Measurements from ENCODE around the gene OXSM. TPM values are rescaled to one million over a fixed set of nuclear protein-coding genes. Genes with fewer than 3 reads are reported as not detected.

The OXSM gene
- total RNA-seq, 4 donors from 2014 or later = 5.8 to 9.7 (median 7.3) TPM

- TF ChIP-seq CTCF (IDR thresholded peaks at IDR 0.05) (no peak), EP300 (IDR thresholded peaks at IDR 0.05) (no peak), POLR2AphosphoS5 (IDR thresholded peaks at IDR 0.05) (no peak), POLR2A (IDR thresholded peaks at IDR 0.05) (no peak)
- Histone ChIP-seq H3K27ac (no peak overlapping the region), H3K27me3 (no peaks in the 10 kb centered on the region), H3K4me3 (no peak overlapping the region), H3K9me3 (no peaks in the 10 kb centered on the region), H3K4me1 (peaks cover 22% of the 10 kb centered on the region), H3K36me3 (peaks cover 16% of the 10 kb centered on the region)
- DNase-seq (ENCODE audit: low spot score in 2 of 2) = no peak
- 94% methylated on average over 11 of the region's 11 CpGs for WGBS
Measured at GRCh38 chr3:25781145-25781757, 8.6 kb upstream of the OXSM start.

GRCh38 chr3:25781758-25782594 is 7.9 kb upstream of the OXSM start:
- 53% methylated on average over 3 of the region's 3 CpGs for WGBS
- Histone ChIP-seq H3K27ac (no peak overlapping the region), H3K27me3 (no peaks in the 10 kb centered on the region), H3K9me3 (no peaks in the 10 kb centered on the region), H3K4me3 (peak overlapping the region; percentile 80), H3K4me1 (peaks cover 22% of the 10 kb centered on the region), H3K36me3 (peaks cover 9% of the 10 kb centered on the region)
- DNase-seq (ENCODE audit: low spot score in 2 of 2) = no peak
- TF ChIP-seq CTCF (IDR thresholded peaks at IDR 0.05) (no peak), POLR2A (IDR thresholded peaks at IDR 0.05) (no peak)

- Histone ChIP-seq H3K27ac (peak overlapping the region; percentile 83), H3K9me3 (no peaks in the 10 kb centered on the region), H3K36me3 (peaks cover 3% of the 10 kb centered on the region), H3K27me3 (no peaks in the 10 kb centered on the region), H3K4me1 (peaks cover 22% of the 10 kb centered on the region), H3K4me3 (peak overlapping the region; percentile 80)
- DNase-seq (ENCODE audit: low spot score in 2 of 2) = no peak
- WGBS = under 1% methylated on average over 14 of the region's 14 CpGs
- TF ChIP-seq EP300 (IDR thresholded peaks at IDR 0.05) = no peak
- no peak for TF ChIP-seq POLR2AphosphoS5 (IDR thresholded peaks at IDR 0.05)
- TF ChIP-seq POLR2A (IDR thresholded peaks at IDR 0.05) = no peak
- no peak for TF ChIP-seq CTCF (IDR thresholded peaks at IDR 0.05)
Measured at GRCh38 chr3:25782636-25782937, 7.3 kb upstream of the OXSM start.

GRCh38 chr3:25782938-25783660 is 6.8 kb upstream of the OXSM start, which contains the start of gene NGLY1:
Gene NGLY1, minus strand, starts transcription at chr3:25783443. Its CDS starts 53 bp downstream, at chr3:25783390.
- DNase-seq (ENCODE audit: low spot score in 2 of 2) = peak; percentile 87 to 89
- Histone ChIP-seq H3K4me3 (peak within 1 kb of the TSS; percentile 80), H3K36me3 (no peaks in the 10 kb centered on the region), H3K4me1 (peaks cover 22% of the 10 kb centered on the region), H3K27ac (peak within 1 kb of the TSS; percentile 83), H3K27me3 (no peaks in the 10 kb centered on the region), H3K9me3 (no peaks in the 10 kb centered on the region)
- peak in 1 of 3 donors; percentile 52 for TF ChIP-seq POLR2AphosphoS5 (IDR thresholded peaks at IDR 0.05)
- peak in 1 of 2 donors; percentile 75 for TF ChIP-seq POLR2A (IDR thresholded peaks at IDR 0.05)
- no peak for TF ChIP-seq EP300 (IDR thresholded peaks at IDR 0.05)
- peak in 1 of 2 donors; percentile 57 for TF ChIP-seq CTCF (IDR thresholded peaks at IDR 0.05)
- under 1% methylated on average over 42 of the region's 72 CpGs for WGBS

All from suprapubic skin (tissue), 4 donors.